Osteocyte (in vitro differentiated cells): ENCODE measurements around the gene PADI4. TPM values are rescaled to one million over a fixed set of nuclear protein-coding genes. Genes with fewer than 3 reads are reported as not detected.
"Not testable (repeated sequence)": the region's sequence is repeated elsewhere in the genome, so short reads cannot be mapped to it uniquely, and the experiment has no call there.

Experiments
- DNase-seq: peaks from one replicate; pipeline ENCODE4 v3.0.0; 2021; ENCODE audit warnings: mixed read lengths; ENCODE audit not compliant: unreplicated experiment; ENCODE audit errors: extremely low spot score
- H3K27ac Mint-ChIP-seq: one replicate; pipeline ENCODE4 v1.8.0; 2021; ENCODE audit warnings: mild to moderate bottlenecking, mixed read lengths; ENCODE audit not compliant: unreplicated experiment
- H3K27me3 Mint-ChIP-seq: one replicate; pipeline ENCODE4 v1.8.0; 2021; ENCODE audit warnings: mixed read lengths; ENCODE audit not compliant: unreplicated experiment
- H3K36me3 Mint-ChIP-seq: one replicate; pipeline ENCODE4 v1.8.0; 2021; ENCODE audit warnings: mixed read lengths; ENCODE audit not compliant: unreplicated experiment
- H3K4me1 Mint-ChIP-seq: one replicate; pipeline ENCODE4 v1.8.0; 2021; ENCODE audit warnings: mixed read lengths; ENCODE audit not compliant: unreplicated experiment
- H3K4me3 Mint-ChIP-seq: one replicate; pipeline ENCODE4 v1.8.0; 2021; ENCODE audit warnings: mild to moderate bottlenecking, moderate library complexity, mixed read lengths; ENCODE audit not compliant: unreplicated experiment
- H3K9me3 Mint-ChIP-seq: one replicate; pipeline ENCODE4 v1.8.0; 2021; ENCODE audit warnings: mixed read lengths; ENCODE audit not compliant: unreplicated experiment
- CTCF ChIP-seq: fragments of 200-600 bp; sonication (generic); IDR thresholded peaks from 2 replicates; pipeline ENCODE4 v1.5.0; 2021; ENCODE audit warnings: antibody characterized with exemption, mild to moderate bottlenecking, moderate library complexity
- total RNA-seq: library from RNA; stranded (reverse); gene quantifications from 2 replicates; pipeline ENCODE4 v1.2.1, GENCODE V29; 2021

The PADI4 gene
- total RNA-seq, 1 donor from 2014 or later, result not detected

- Mint-ChIP-seq H3K27ac (no peak overlapping the region), H3K9me3 (peaks cover 7% of the 10 kb centered on the region), H3K36me3 (no peaks in the 10 kb centered on the region), H3K27me3 (no peaks in the 10 kb centered on the region), H3K4me1 (no peaks in the 10 kb centered on the region), H3K4me3 (no peak overlapping the region)
- no peak for DNase-seq
- no peak for TF ChIP-seq CTCF
Observed at GRCh38 chr1:17342014-17342441, 34.0 kb downstream of the PADI4 start.

- not testable (repeated sequence) for H3K36me3 Mint-ChIP-seq, H3K27me3 Mint-ChIP-seq, H3K9me3 Mint-ChIP-seq, H3K27ac Mint-ChIP-seq, DNase-seq, H3K4me1 Mint-ChIP-seq, H3K4me3 Mint-ChIP-seq
Observed at GRCh38 chr1:17345506-17345905, 37.5 kb downstream of the PADI4 start.

- Mint-ChIP-seq H3K4me3 (no peak overlapping the region), H3K27me3 (no peaks in the 10 kb centered on the region), H3K36me3 (no peaks in the 10 kb centered on the region), H3K9me3 (peaks cover 7% of the 10 kb centered on the region), H3K4me1 (no peaks in the 10 kb centered on the region), H3K27ac (no peak overlapping the region)
- TF ChIP-seq CTCF, result no peak
- DNase-seq, result no peak
Observed at GRCh38 chr1:17346046-17346789, 38.2 kb downstream of the PADI4 start.

GRCh38 chr1:17347769-17348592 is 40.0 kb downstream of the PADI4 start:
- Mint-ChIP-seq H3K4me3 (no peak overlapping the region), H3K9me3 (peaks cover 7% of the 10 kb centered on the region), H3K36me3 (no peaks in the 10 kb centered on the region), H3K27ac (no peak overlapping the region), H3K4me1 (no peaks in the 10 kb centered on the region), H3K27me3 (peaks cover 9% of the 10 kb centered on the region)
- TF ChIP-seq CTCF, result no peak
- no peak for DNase-seq

- Mint-ChIP-seq H3K36me3 (no peaks in the 10 kb centered on the region), H3K27ac (no peak overlapping the region), H3K27me3 (peaks cover 11% of the 10 kb centered on the region), H3K4me3 (no peak overlapping the region), H3K4me1 (no peaks in the 10 kb centered on the region), H3K9me3 (peaks cover 5% of the 10 kb centered on the region)
- TF ChIP-seq CTCF, result no peak
- DNase-seq, result no peak
Observed at GRCh38 chr1:17348593-17349234, 40.7 kb downstream of the PADI4 start.
